ENCODE data around the gene ATG3. TPM values are rescaled to one million over a fixed set of nuclear protein-coding genes. Genes with fewer than 3 reads are reported as not detected.
"Not testable (repeated sequence)": the region's sequence is repeated elsewhere in the genome, so short reads cannot be mapped to it uniquely, and the experiment has no call there.

ATG3 gene
- total RNA-seq, 2 experiments from 2014 or later: 84.6 to 109 TPM

GRCh38 chr3:112531358-112531781, 30.4 kb downstream of the ATG3 start:
- Histone ChIP-seq H3K36me3 (ENCODE audit: insufficient read depth, low read length) (peaks cover 95% of the 10 kb centered on the region), H3K27ac (ENCODE audit: low read depth, low read length, poor library complexity, severe bottlenecking) (no peak overlapping the region), H3K9me3 (ENCODE audit: low read length) (no peaks in the 10 kb centered on the region), H3K4me2 (ENCODE audit: low read length) (no peak overlapping the region), H4K20me1 (ENCODE audit: insufficient read depth, low read length) (no peaks in the 10 kb centered on the region), H3K4me3 (ENCODE audit: low read depth, low read length, poor library complexity, severe bottlenecking) (no peak overlapping the region), H3K4me1 (ENCODE audit: insufficient read depth, low read length, poor library complexity, severe bottlenecking) (no peaks in the 10 kb centered on the region), H3K79me2 (ENCODE audit: insufficient read depth, low read depth, low read length) (no peaks in the 10 kb centered on the region), H2AFZ (ENCODE audit: low read length) (no peak overlapping the region), H3K9me2 (ENCODE audit: insufficient read depth, low read length) (no peaks in the 10 kb centered on the region)
- ChIA-PET CTCF (ENCODE audit: unreplicated experiment) (no interaction called here), POLR2A (interaction anchor here (0.6 to 0.7 kb wide), 2 partner anchors 394 to 423 kb away, joined by 3 read pairs; no protein-coding TSS in a partner anchor)
- TF ChIP-seq, protein P1, sequence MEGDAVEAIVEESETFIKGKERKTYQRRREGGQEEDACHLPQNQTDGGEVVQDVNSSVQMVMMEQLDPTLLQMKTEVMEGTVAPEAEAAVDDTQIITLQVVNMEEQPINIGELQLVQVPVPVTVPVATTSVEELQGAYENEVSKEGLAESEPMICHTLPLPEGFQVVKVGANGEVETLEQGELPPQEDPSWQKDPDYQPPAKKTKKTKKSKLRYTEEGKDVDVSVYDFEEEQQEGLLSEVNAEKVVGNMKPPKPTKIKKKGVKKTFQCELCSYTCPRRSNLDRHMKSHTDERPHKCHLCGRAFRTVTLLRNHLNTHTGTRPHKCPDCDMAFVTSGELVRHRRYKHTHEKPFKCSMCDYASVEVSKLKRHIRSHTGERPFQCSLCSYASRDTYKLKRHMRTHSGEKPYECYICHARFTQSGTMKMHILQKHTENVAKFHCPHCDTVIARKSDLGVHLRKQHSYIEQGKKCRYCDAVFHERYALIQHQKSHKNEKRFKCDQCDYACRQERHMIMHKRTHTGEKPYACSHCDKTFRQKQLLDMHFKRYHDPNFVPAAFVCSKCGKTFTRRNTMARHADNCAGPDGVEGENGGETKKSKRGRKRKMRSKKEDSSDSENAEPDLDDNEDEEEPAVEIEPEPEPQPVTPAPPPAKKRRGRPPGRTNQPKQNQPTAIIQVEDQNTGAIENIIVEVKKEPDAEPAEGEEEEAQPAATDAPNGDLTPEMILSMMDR (conservative IDR thresholded peaks at IDR 0.05; ENCODE audit: low read length): peak; percentile 90
- no peak for TF ChIP-seq EZH2phosphoT487 (IDR thresholded peaks at IDR 0.05; ENCODE audit: borderline replicate concordance, low read depth, low read length)
- intact Hi-C loops (cut with micrococcal nuclease; ENCODE audit: unreplicated experiment): loop anchor here (1.0 kb wide), 1 partner anchor 419 kb away; no protein-coding TSS in a partner anchor
- DNase-seq (ENCODE audit: low spot score): peak; percentile 61
- no TSS peak for BruUV-seq (replicated peaks)

DNA sequence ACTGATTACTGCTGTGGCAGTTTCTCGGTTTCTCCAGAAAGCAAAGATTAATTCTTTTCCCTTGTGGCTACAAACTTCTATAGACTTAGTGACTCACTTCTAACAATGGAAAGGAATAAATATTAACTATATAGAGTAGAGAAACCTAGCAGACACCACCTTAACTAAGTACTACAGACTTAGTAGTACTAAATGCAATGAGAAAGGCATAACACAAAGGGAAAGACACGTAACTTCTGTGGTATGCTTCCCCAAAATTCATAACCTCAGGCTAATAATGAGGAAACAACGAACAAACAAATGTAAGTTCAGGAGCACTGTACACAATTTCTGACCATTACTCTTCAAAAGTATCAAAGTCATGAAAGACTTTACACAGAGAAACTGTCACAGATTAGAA, 31.2 kb downstream of the ATG3 start:
- CTCF ChIA-PET (ENCODE audit: unreplicated experiment): no interaction called here
- Histone ChIP-seq H3K36me3 (ENCODE audit: insufficient read depth, low read length) (peaks cover 87% of the 10 kb centered on the region), H3K79me2 (ENCODE audit: insufficient read depth, low read depth, low read length) (no peaks in the 10 kb centered on the region)

GRCh38 chr3:112524127-112524526, 37.6 kb downstream of the ATG3 start:
- BruUV-seq (replicated peaks); H2AFZ ChIP-seq (ENCODE audit: low read length); H3K79me2 ChIP-seq (ENCODE audit: insufficient read depth, low read depth, low read length); H3K9me2 ChIP-seq (ENCODE audit: insufficient read depth, low read length); H4K20me1 ChIP-seq (ENCODE audit: insufficient read depth, low read length); H3K27ac ChIP-seq (ENCODE audit: low read depth, low read length, poor library complexity, severe bottlenecking); POLR2A ChIA-PET; intact Hi-C loops (cut with micrococcal nuclease; ENCODE audit: unreplicated experiment); H3K9me3 ChIP-seq (ENCODE audit: low read length); H3K4me2 ChIP-seq (ENCODE audit: low read length); H3K4me3 ChIP-seq (ENCODE audit: low read depth, low read length, poor library complexity, severe bottlenecking); CTCF ChIA-PET (ENCODE audit: unreplicated experiment); H3K4me1 ChIP-seq (ENCODE audit: insufficient read depth, low read length, poor library complexity, severe bottlenecking); DNase-seq (ENCODE audit: low spot score): not testable (repeated sequence)
- peaks cover 29% of the 10 kb centered on the region for H3K36me3 ChIP-seq (ENCODE audit: insufficient read depth, low read length)

More for the DNA sequence above, 31.2 kb downstream of the ATG3 start:
- TF ChIP-seq, protein P1 (conservative IDR thresholded peaks at IDR 0.05; ENCODE audit: low read length): no peak
- no peak for TF ChIP-seq EZH2phosphoT487 (IDR thresholded peaks at IDR 0.05; ENCODE audit: borderline replicate concordance, low read depth, low read length)
- no peak overlapping the region for H3K4me3 ChIP-seq (ENCODE audit: low read depth, low read length, poor library complexity, severe bottlenecking)
- H3K4me2 ChIP-seq (ENCODE audit: low read length): no peak overlapping the region
- H3K27ac ChIP-seq (ENCODE audit: low read depth, low read length, poor library complexity, severe bottlenecking): no peak overlapping the region
- BruUV-seq (replicated peaks): no TSS peak
- H2AFZ ChIP-seq (ENCODE audit: low read length): no peak overlapping the region
- POLR2A ChIA-PET: interaction anchor here (0.6 to 0.7 kb wide), 2 partner anchors 393 to 422 kb away, joined by 3 read pairs; no protein-coding TSS in a partner anchor
- H3K4me1 ChIP-seq (ENCODE audit: insufficient read depth, low read length, poor library complexity, severe bottlenecking): no peaks in the 10 kb centered on the region
- intact Hi-C loops (cut with micrococcal nuclease; ENCODE audit: unreplicated experiment): no loop called here
- no peaks in the 10 kb centered on the region for H4K20me1 ChIP-seq (ENCODE audit: insufficient read depth, low read length)
- no peaks in the 10 kb centered on the region for H3K9me3 ChIP-seq (ENCODE audit: low read length)
- H3K9me2 ChIP-seq (ENCODE audit: insufficient read depth, low read length): no peaks in the 10 kb centered on the region
- no peak for DNase-seq (ENCODE audit: low spot score)
